Head of caudate nucleus (tissue), 42 donors: Measurements from ENCODE around the gene LYZL1.
"Not testable (repeated sequence)": the region's sequence is repeated elsewhere in the genome, so short reads cannot be mapped to it uniquely, and the experiment has no call there.

Source experiments
- DNase-seq, 42 donors: peaks; one replicate each; pipeline versions ENCODE4 v3.0.0 to v3.0.0-alpha.2; 2020 to 2021; ENCODE audit warnings: mixed read lengths in 7 of 42
- intact Hi-C: fragments of 100-400 bp; cut with DNase I; formaldehyde crosslinking; loops from one replicate; pipeline ENCODE4 v1.15.0; 2022

The LYZL1 gene

GRCh38 chr10:29257106-29257783 lies 31.6 kb upstream of the LYZL1 start:
- intact Hi-C loops, result loop anchor here (10.0 kb wide), 1 partner anchor 48 kb away; no protein-coding TSS in a partner anchor
- DNase-seq, result no peak

- intact Hi-C loops, result loop anchor here (10.0 kb wide), 1 partner anchor 47 kb away; no protein-coding TSS in a partner anchor
- DNase-seq, result no peak
Measured at GRCh38 chr10:29257784-29258135, 31.1 kb upstream of the LYZL1 start.

- intact Hi-C loops, result loop anchor here (10.0 kb wide), 1 partner anchor 45 kb away; no protein-coding TSS in a partner anchor
- no peak for DNase-seq
Measured at GRCh38 chr10:29259498-29259897, 29.4 kb upstream of the LYZL1 start.

- intact Hi-C loops, result no loop called here
- DNase-seq, result no peak
Measured at GRCh38 chr10:29263506-29263905, 25.4 kb upstream of the LYZL1 start.

- intact Hi-C loops, result no loop called here
- DNase-seq, result no peak
Measured at GRCh38 chr10:29265210-29265768, 23.6 kb upstream of the LYZL1 start.

- intact Hi-C loops, result no loop called here
- peak in 29 of 42 donors; percentile 15 to 74 (median 28) for DNase-seq
Measured at GRCh38 chr10:29266641-29267040, 22.2 kb upstream of the LYZL1 start.

GRCh38 chr10:29268011-29268410 lies 20.9 kb upstream of the LYZL1 start:
- intact Hi-C loops, result no loop called here
- no peak for DNase-seq

GRCh38 chr10:29269486-29269885 lies 19.4 kb upstream of the LYZL1 start:
- intact Hi-C loops, result no loop called here
- DNase-seq, result no peak

GRCh38 chr10:29270883-29271282 lies 18.0 kb upstream of the LYZL1 start:
- intact Hi-C loops, result no loop called here
- DNase-seq, result no peak

GRCh38 chr10:29271877-29272276 lies 17.0 kb upstream of the LYZL1 start:
- intact Hi-C loops, result no loop called here
- DNase-seq, result no peak

GRCh38 chr10:29273478-29273877 lies 15.4 kb upstream of the LYZL1 start:
- intact Hi-C loops, result no loop called here
- peak in 1 of 42 donors; percentile 9 for DNase-seq

- intact Hi-C loops, result no loop called here
- DNase-seq, result no peak
Measured at GRCh38 chr10:29276251-29276850, 12.5 kb upstream of the LYZL1 start.

GRCh38 chr10:29277296-29277695 lies 11.6 kb upstream of the LYZL1 start:
- intact Hi-C loops, result no loop called here
- DNase-seq, result no peak

- intact Hi-C loops, result no loop called here
- no peak for DNase-seq
Measured at GRCh38 chr10:29279779-29280487, 8.9 kb upstream of the LYZL1 start.

- intact Hi-C loops, result no loop called here
- no peak for DNase-seq
Measured at GRCh38 chr10:29280488-29280840, 8.4 kb upstream of the LYZL1 start.

- intact Hi-C loops, result no loop called here
- DNase-seq, result no peak
Measured at GRCh38 chr10:29285624-29286051, 3.2 kb upstream of the LYZL1 start.

- intact Hi-C loops, result no loop called here
- DNase-seq, result no peak
Measured at GRCh38 chr10:29287635-29288034, 1.2 kb upstream of the LYZL1 start.

GRCh38 chr10:29291561-29291960 lies 2.7 kb downstream of the LYZL1 start:
- intact Hi-C loops, result not testable (repeated sequence)

GRCh38 chr10:29292406-29292805 lies 3.5 kb downstream of the LYZL1 start:
- intact Hi-C loops, DNase-seq: not testable (repeated sequence)

More at GRCh38 chr10:29291561-29291960, 2.7 kb downstream of the LYZL1 start:
- DNase-seq, result not testable (repeated sequence)

GRCh38 chr10:29295813-29296212 lies 6.9 kb downstream of the LYZL1 start:
- no peak for DNase-seq
- intact Hi-C loops, result no loop called here
